ENCODE results near the gene CDH4.

DNA sequence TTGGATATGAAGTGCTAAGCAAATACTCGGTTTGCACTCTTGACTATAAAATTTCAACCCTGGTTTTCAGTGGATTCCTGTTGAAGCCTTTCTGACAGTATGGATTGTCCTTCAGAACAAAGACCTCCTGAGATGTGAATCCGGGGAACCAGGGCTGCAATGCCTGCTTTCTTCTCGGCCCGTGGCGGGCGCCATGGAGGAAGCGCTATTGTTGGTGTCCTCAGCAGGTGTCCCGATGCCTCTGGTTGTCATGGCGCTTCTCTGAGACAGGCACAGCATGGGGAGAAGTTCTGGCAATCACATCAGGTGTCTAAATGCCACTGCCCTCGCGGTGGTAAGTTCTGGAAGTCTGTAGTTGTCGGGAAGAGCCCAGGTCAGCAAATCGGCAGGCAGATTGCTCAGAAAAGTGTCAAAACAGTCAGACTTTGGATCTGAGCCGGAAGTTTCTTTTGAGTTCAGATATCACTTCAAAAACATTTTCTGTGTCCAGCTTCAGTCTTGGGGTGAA is 188.5 kb downstream of the CDH4 start:
- TF ChIP-seq ZNF76 (CRISPR knock-in tag; IDR thresholded peaks at IDR 0.05; ENCODE audit: borderline replicate concordance) (no peak), FOXA1 (IDR thresholded peaks at IDR 0.05; ENCODE audit: borderline replicate concordance) (no peak)
